ENCODE data around the gene IL24.

Gene IL24

DNA sequence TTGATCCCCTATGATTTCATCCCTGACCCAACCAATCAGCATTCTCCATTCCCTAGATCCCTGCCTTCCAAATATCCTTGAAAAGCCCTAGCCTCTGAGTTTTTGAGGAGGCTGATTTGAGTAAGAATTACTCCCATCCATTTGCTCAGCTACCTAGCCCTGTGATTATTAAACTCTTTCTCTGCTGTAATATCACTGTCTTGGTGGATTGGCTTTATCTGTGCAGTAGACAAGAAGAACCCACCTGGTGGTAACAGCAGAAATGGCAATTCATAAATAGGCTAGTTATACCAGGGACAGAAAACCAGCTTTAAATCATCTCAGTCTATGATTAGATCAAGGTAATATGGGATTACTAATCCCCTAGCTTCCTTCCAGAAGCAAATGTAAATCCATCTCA is 18.8 kb upstream of the IL24 start:
- DNase-seq (ENCODE audit: low read depth in 2 of 2): no peak

DNA sequence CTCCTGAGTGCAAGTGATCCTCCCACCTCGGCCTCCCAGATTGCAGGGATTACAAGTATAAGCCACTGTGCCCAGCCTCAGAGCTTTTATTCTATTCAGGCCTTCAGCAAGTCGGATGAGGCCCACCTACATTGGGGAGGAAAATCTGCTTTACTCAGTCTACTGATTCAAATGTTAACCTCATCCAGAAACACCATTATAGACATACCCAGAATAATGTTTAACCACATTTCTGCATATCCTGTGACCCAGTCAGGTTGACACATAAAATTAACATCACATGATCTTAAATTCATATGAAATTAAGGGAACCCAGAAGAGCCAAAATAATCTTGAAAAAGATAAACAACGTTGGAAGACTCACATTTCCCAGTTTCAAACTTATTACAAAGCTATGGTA is 16.9 kb upstream of the IL24 start:
- DNase-seq (ENCODE audit: low read depth in 2 of 2): no peak

DNA sequence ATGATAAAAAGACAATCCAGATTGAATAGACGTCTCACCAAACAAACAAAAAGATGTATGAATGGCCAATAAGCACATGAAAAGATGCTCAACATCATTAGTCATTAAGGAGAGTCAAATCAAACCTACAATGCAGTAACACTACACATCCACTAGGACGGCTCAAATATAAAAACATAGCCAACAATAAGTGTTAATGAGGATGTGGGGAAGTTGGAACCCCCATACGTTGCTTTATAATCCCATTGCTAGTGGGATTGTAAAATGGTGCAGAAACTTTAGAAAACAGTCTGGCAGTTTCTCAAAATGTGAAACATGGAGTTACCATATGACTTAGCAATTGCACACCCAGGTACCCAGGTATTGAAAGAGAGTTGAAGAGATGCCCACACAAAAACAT is 14.7 kb upstream of the IL24 start:
- DNase-seq (ENCODE audit: low read depth in 2 of 2): no peak

DNA sequence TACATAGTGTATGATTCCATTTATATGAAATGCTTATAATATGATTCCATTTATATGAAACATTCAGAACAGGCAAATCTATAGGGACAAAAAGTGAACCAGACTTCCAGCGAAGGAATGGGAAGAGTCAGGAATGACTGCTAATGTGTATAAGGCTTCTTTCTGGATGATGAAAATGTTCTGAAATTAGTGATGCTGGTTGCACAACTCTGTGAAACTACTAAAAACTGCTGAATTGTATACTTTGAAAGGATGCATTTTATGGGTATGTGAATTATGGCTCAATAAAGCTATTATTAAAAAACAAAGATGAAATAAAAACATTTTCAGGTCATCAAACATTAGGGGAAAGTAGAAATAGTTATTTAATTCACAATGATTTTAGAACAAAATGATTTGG is 14.1 kb upstream of the IL24 start:
- no peak for DNase-seq (ENCODE audit: low read depth in 2 of 2)

DNA sequence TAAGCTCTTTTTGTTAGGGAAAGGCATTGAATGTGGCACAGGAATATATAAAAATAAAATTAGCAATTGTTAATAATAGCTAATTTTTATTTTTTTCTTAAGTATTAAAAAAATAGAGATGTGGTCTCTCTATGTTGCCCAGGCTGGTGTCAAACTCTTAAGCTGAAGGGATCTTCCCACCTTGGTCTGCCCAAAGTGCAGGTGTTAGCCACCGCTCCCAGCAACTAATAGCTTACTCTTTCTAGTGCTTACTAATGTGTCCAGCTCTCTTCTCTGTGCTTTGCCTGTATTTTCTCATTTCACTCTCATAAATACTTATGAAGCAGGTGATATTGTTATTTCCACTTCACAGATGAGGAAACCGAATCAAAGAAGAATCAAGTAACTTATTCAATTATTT is 13.4 kb upstream of the IL24 start:
- no peak for DNase-seq (ENCODE audit: low read depth in 2 of 2)

DNA sequence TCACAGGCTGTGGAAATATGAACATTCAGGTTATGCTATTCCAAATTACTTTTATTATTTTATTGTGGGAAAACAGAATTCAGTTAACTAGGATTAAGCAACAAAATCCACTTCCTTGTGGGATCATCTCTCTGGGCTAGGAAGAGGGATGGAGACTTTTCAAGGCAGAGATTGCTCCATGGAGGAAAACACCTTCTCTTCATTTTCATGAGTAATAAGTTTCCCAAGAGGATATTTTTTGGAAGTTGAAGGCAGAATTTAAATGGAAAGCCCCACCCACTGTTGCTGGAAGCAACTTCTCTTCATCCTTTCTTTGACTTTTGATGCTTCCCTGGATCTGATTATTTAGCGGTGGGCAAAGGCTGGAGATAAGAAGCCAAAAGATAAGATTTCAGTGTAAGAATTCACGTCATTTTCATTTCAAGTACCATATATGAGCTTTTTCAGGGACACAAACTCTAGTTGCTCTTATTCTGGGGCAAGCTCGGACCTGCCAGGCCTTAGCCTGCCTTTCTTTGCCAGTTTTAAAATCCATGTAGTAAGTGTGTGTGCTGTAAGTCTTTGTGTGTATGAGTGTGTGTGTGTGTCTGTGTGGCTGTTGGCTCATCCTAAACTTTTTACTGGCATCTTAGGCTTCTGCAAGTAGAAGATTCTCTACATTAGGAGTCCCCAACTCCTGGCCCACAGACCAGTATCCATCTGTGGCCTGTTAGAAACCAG is 11.7 kb upstream of the IL24 start:
- DNase-seq (ENCODE audit: low read depth in 2 of 2): no peak

DNA sequence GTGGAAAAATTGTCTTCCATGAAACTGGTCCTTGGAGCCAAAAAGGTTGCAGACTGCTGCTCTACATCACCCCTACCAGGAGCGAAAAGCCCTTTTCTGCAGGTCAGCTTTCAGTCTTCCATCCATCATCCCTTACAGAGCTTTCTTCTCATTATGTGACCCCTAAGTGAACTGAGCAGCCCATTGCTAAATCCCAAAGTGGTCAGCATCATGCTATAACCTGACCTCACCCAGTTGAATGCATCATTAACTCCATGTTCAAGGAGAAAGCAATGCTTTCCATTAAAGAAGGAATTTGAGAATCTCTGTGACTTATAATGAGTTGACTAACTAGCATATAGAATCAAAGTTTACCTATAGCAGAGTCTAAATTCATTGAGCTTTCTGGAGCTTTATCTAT is 10.4 kb upstream of the IL24 start:
- DNase-seq (ENCODE audit: low read depth in 2 of 2): no peak

DNA sequence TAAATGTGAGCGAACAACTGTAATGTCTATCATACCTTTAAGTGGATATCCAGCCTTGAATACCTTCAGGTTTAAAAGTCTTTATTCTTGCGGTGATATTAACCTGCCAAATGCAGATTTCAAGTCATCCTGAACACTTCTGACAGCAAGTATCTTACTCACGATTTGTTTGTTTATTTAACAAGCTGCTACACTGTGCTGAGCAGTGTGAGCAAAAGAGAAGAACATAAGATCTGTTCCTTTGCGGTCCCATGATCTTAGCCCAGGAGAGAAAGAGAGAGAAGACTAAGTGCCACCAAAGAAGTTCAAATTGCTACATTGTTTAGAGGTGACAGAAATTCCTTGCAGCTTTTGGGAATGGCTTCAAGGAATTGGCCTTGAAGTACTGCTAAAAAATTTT is 9.5 kb upstream of the IL24 start:
- no peak for DNase-seq (ENCODE audit: low read depth in 2 of 2)

DNA sequence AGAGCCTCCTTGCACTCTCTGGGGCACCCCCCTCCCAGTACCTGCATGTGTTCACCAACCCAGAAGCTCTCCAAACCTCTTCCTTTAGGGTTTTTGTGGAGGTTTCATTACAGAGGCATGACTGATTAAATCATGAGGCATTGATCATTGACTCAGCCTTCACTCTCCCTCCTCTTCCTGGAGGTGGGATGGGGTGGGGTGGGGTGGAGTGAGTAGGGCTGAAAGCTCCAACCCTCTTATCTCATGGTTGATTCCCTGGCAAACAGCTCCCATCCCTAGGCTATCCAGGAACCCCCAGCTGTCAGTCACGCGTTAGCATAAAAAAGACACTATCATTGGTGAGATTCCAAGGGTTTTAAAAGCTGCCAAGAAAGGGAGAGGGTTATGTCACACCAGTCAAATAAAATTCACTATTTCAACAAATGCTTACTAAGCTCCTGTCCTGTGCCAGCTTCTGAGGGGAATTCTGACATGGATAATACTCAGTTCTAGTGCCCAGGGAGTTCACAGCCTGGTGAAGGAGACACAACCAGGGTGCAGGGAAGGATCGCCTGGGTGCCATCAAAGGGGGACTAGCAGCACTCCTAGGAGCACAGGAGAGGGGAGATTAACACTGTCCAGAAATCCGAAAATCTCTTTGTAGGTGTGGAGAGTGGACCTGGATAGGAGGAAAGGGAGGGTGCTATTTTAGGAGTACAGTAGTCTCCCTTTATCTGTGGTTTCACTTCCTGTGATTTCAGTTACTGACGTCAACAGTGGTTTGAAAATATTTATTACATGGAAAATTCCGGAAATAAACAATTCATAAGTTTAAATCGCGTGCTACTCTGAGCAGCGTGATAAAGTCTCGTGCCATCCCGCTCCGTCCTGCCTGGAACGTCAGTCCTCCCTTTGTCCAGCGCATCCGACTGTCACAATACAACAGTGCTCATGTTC is 6.8 kb upstream of the IL24 start:
- no peak for DNase-seq (ENCODE audit: low read depth in 2 of 2)

DNA sequence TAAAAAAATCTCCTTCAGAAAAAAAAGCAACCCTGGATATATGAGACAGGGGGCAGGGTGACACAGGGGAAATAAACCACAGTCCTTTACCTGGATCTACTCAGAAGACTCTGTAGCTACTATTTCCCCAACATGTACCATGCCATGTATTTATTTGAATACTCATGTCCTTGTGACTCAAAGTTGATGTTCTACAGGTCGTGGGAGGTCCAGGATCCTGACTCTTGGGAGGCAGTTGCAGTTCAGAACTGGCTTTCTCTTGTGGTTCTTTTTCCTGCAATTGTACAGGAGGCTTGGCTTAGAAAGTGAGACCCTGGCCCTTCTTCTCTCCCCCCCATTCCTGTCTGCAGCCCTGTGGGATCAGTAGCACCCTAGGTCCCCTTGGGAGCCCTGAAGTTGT is 5.8 kb upstream of the IL24 start:
- no peak for DNase-seq (ENCODE audit: low read depth in 2 of 2)

DNA sequence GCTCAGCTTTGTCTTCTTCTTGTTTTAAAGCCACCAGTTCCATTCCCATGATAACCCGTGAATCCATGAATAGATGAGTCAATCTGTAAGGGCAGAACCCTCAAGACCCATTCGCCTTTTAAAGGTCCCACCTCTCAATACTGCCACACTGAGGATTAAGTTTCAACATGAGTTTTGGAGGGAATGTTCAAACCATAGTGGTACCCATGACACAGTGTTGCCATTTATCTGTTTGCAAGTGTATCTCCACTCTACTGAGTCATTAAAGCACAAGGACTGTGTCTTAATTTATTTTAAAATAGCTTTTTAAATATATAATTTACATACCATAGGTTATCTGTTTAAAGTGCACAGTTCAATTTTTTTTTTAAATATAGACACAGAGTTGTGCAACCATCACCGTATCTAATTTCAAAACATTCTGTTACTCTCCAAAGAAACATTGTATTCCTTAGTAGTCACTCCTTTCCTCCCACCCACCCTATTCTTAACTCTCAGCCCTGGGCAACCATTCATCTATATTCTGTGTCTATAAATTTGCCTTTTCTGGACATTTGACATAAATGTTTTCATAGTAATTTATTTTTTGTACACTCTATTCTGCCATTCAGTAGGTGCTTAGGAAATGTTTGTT is 4.8 kb upstream of the IL24 start:
- DNase-seq (ENCODE audit: low read depth in 2 of 2): no peak

DNA sequence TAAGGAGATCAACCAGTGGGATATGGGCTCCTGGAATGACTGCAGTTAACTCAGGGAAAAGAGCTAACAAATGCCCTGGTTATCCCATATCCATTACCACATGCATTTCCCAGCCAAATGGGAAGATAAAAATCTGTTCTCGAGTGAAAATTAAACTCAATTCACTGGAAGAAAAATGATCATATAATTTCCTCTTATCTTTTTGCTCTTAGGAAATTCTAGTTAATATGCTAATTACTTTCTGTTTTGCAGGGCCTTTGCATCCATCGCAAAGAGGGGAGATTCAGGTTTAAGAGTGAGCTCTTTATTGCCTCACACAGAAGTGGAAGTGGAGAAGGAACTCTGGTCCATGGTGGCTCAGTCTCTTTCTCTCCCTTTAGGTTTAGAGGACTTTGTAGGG is 3.9 kb upstream of the IL24 start:
- no peak for DNase-seq (ENCODE audit: low read depth in 2 of 2)

DNA sequence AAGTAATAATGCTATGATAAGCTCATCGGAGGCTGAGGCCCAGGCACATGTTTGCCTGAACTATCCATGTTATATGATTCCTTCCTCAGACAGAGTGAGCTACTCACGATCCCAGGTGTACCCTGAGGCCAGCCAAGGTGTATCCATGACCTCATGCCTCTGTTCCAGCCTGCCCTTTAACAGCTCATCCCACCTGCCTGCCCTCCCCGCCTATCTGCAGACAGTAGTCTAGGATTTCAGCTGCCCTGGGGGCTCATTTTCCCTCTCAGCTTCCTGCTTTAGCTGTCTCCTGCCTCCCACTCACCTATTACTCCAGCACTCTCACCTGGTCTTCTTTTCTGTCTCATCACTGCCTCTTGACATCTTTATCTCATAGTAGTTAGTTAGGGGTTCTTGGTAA is 1.9 kb upstream of the IL24 start:
- DNase-seq (ENCODE audit: low read depth in 2 of 2): no peak

DNA sequence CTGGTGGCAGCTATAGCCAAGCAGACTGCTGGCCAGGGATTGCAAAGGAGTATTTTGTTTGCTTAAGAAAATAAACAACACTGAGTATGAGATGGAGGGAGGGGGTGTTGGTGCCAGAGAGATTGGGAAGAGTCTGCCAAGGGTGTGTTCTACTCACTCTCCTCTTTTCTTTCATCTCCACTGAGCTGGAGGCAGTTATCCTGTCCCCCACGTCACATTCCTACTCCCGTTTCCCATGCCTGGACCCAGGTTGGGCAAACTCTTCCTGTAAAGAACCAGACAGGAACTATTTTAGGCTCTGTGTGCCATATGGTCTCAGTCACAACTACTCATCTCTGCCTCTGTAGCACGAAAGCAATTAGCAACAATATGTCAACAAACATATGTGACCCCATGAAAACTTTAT is 1.4 kb upstream of the IL24 start:
- no peak for DNase-seq (ENCODE audit: low read depth in 2 of 2)

DNA sequence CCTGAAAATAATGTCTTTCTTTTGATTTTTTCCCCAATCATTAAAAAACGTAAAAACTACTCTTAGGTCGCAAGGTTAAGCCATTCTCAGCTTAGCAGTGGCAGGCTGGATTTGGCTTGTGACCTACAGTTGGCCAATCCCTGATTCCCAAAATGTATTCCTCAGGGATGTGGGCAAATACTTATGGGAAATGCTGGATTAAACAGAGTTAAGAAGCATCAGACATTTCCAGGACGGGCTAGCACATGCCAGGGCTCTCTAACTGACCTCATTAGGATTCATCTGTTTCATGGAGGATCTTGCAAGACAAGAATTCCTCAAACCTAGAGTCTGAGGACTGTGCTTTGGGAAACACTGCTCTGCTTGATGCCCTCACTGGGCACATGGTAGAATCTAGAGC is 982 bp upstream of the IL24 start:
- DNase-seq (ENCODE audit: low read depth in 2 of 2): no peak

DNA sequence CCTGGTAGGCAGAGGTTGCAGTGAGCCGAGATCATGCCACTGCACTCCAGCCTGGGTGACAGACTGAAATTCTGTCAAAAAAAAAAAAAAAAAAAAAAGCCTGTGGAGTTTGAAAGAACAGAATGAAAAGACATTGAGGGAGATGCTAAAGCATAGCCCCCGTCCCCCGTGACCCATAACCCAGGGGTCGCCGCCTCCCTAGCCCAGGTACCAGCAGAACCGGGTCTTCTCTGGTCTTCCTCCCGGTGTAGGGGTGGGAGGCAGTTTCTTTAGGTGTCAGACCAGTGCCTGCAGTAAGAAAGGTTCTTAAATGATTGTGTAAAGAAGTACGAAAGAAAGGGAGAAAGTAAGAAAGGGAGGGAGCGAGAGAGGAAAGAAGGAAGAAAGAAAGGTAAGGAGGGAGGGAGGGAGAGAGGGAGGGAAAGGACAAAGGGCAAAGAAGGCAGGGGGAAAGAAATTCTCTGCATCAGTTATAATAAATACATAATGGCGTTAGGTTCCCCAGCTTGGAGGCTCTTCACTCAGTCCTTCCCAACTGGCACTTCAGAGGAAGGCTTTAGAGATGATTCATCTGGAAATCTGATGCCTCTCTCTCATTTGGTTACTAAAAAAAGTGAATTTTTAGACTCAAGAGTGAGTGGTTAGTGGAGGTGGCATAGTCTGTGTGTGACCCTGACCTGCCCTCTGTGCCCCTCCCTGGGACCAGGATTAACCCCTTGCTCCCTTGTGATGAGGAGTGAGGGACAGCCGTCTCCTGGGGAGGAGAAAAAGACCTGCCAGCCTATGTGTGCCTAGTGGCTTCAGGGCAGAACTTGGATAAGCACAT is 1.1 kb downstream of the IL24 start:
- DNase-seq (ENCODE audit: low read depth in 2 of 2): no peak

DNA sequence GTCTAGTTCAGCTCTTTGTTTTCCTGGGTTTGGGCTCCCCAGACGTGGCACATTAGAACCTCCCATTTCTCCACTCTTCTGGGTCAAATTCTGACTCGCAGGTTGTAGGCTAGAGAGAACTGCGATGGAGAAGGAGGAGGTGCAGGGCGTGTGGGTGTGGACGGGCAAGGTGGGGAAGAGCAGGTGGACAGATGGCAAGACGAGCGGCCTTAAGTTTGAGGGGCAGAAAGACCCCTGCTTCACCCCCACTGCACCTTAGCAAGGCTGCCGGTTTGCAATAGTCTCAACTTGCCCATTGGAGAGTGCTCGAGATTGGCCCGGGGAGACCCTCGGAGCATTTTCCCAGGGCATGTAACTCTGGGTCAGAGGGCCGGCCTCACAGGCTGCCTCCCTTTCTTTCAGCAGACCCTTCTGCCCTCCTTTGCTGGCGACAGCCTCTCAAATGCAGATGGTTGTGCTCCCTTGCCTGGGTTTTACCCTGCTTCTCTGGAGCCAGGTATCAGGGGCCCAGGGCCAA is 1.7 kb downstream of the IL24 start:
- no peak for DNase-seq (ENCODE audit: low read depth in 2 of 2)

DNA sequence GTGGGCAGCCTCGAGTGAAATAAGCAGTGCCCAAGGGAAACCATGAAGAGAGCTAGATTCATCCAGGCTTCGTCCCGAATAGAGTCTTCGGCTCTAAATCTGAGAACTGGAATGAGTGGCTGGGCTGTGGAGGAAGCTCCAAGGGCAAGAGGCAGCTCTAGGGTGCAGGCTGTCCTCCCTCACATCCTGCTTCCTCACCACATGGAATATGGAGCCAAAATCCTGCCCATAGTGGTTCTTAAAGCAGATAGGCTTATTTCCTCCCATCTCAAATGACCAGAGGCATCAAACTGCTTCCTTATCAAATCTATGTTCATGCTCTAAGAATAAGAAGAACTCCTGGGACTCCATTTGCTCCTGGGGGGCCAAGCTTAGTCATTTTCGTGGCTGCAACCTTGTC is 2.5 kb downstream of the IL24 start:
- no peak for DNase-seq (ENCODE audit: low read depth in 2 of 2)

DNA sequence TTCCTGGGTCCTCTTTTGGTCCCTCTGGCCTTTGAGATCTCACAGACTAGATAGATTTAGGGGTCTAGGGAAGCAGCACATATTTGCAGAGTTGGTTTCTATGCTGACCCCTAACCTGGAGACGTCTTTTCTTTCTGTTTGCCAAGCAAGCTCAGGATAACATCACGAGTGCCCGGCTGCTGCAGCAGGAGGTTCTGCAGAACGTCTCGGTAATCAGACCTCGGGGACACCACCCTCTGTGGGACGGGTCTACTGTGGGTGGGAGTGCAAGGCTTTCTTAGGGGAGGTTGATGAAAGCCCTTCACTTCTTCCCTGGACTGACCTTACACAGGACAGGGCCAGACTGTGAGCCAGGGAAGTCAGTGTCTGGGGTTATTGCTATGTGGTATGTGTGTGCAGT is 2.9 kb downstream of the IL24 start:
- no peak for DNase-seq (ENCODE audit: low read depth in 2 of 2)

DNA sequence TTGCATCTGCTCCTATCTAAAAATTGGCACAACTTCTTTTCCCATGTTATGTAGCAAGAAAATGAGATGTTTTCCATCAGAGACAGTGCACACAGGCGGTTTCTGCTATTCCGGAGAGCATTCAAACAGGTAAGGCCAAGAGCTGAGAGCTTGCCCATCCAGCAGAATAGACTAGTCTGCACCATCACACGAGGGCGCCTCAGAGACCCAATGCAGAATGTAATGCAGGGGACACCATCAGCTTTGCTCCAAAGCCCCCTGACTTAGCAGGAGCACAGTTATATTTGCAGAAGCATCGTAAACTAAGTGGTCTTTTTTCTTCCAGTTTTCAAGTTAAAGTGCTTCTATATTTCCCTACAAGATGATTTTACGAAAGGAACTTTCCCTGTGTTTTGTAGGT is 4.7 kb downstream of the IL24 start:
- DNase-seq (ENCODE audit: low read depth in 2 of 2): no peak

DNA sequence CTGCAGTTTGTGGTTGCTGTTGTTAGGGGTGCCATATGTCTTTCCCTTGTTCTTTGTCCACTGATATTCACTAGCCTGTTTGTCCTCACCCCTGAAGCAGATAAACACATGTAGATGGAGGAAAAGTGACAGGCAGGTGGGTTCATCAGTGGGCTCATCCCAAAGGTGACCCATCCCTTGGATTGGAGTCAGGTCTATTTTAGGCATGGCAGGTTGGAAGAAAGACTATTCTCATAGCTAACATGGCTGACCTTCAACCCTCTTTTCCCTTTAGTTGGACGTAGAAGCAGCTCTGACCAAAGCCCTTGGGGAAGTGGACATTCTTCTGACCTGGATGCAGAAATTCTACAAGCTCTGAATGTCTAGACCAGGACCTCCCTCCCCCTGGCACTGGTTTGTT is 5.5 kb downstream of the IL24 start:
- no peak for DNase-seq (ENCODE audit: low read depth in 2 of 2)

DNA sequence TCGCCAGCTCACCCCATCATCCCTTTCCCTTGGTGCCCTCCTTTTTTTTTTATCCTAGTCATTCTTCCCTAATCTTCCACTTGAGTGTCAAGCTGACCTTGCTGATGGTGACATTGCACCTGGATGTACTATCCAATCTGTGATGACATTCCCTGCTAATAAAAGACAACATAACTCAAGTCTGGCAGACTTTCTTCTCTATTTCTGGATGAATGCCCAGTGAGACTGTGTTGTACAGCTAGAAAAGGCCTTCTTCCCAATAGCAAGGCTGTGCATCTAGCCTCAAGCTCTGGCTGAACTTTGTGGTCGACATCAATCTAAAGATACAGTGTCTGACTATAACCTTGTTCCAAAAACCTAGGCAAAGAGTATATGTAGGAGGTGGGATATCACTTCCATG is 6.4 kb downstream of the IL24 start:
- DNase-seq (ENCODE audit: low read depth in 2 of 2): no peak

Measured in fibroblast of skin of left biceps (primary cell).